HepG2 (cell line): ENCODE results near the gene C9orf43. TPM values are rescaled to one million over a fixed set of nuclear protein-coding genes. Genes with fewer than 3 reads are reported as not detected.

Source experiments
- FOSL2 ChIP-seq: sonication (generic); formaldehyde crosslinking; IDR thresholded peaks from 2 replicates; pipeline ENCODE4 v1.4.0; 2020; ENCODE audit warnings: missing genetic modification reagents
- HIVEP1 ChIP-seq: sonication (generic); formaldehyde crosslinking; IDR thresholded peaks from 2 replicates; pipeline ENCODE4 v1.4.0; 2020; ENCODE audit warnings: mild to moderate bottlenecking, missing genetic modification reagents
- HOXD1 ChIP-seq: sonication (generic); formaldehyde crosslinking; IDR thresholded peaks from 2 replicates; pipeline ENCODE4 v1.5.0; 2020; ENCODE audit warnings: missing genetic modification reagents
- MBNL3 ChIP-seq: fragments of 250-450 bp; sonication (Bioruptor Pico); conservative IDR thresholded peaks from 2 replicates; pipeline ENCODE4 v1.8.0; 2022; ENCODE audit warnings: mild to moderate bottlenecking, inconsistent platforms
- SOX5 ChIP-seq: IDR thresholded peaks from 2 replicates; pipeline ENCODE4 v1.6.1; 2016; ENCODE audit warnings: borderline replicate concordance
- SP2 ChIP-seq: sonication (generic); formaldehyde crosslinking; IDR thresholded peaks from 2 replicates; pipeline ENCODE4 v1.5.1; 2020; ENCODE audit warnings: mild to moderate bottlenecking, missing genetic modification reagents
- TBL1XR1 ChIP-seq: fragments of 150-350 bp; IDR thresholded peaks from 2 replicates; pipeline ENCODE4 v1.6.1; 2014; ENCODE audit warnings: borderline replicate concordance, low read length; ENCODE audit not compliant: partially characterized antibody
- ZBTB42 ChIP-seq: sonication (generic); formaldehyde crosslinking; IDR thresholded peaks from 2 replicates; pipeline ENCODE4 v1.5.0; 2020; ENCODE audit warnings: mild to moderate bottlenecking, missing genetic modification reagents
- ZMYM2 ChIP-seq: sonication (generic); formaldehyde crosslinking; IDR thresholded peaks from 2 replicates; pipeline ENCODE4 v1.8.0; 2022; ENCODE audit warnings: mild to moderate bottlenecking, missing genetic modification reagents
- ZNF224 ChIP-seq: sonication (generic); formaldehyde crosslinking; IDR thresholded peaks from 2 replicates; pipeline ENCODE4 v1.5.0; 2020; ENCODE audit warnings: mild to moderate bottlenecking, missing genetic modification reagents
- ZNF556 ChIP-seq: sonication (generic); formaldehyde crosslinking; IDR thresholded peaks from 2 replicates; pipeline ENCODE4 v1.4.0; 2020; ENCODE audit warnings: mild to moderate bottlenecking, missing genetic modification reagents, borderline replicate concordance
- ZNF569 ChIP-seq: sonication (generic); formaldehyde crosslinking; IDR thresholded peaks from 2 replicates; pipeline ENCODE4 v1.5.0; 2020; ENCODE audit warnings: mild to moderate bottlenecking, missing genetic modification reagents, moderate library complexity, borderline replicate concordance
- polyA plus RNA-seq, 8 experiments: library from polyadenylated mRNA; depleted of rRNA in 3 of 8; stranded (reverse) in 7 of 8; unstranded in 1 of 8; fragments of >200 nt; fragmentation: Illumina TruSeq in 4 of 8; extraction: Trizol in 4 of 8; gene quantifications; 2 replicates each; pipeline versions ENCODE4 v1.2.1 to v1.2.3, GENCODE V29; 2011 to 2016; ENCODE audit warnings: low read depth in 4 of 8, missing spikeins in 1 of 8, mixed read lengths in 1 of 8; ENCODE audit not compliant: insufficient read depth in 1 of 8
- total RNA-seq, 5 experiments: library from RNA; depleted of rRNA; stranded (reverse); fragments of >200 nt; fragmentation: Illumina TruSeq; extraction: Trizol; gene quantifications; 2 replicates each; pipeline ENCODE4 v1.2.3, GENCODE V29; 2016; ENCODE audit warnings: low read depth in 1 of 5
- TF ChIP-seq, protein P1 (sequence below): IDR thresholded peaks from 2 replicates; pipeline ENCODE4 v1.6.1; 2012; ENCODE audit warnings: low read depth, low read length, improper control_type of control experiment
- TF ChIP-seq, protein P2 (sequence below): sonication (generic); formaldehyde crosslinking; IDR thresholded peaks from 2 replicates; pipeline ENCODE4 v1.4.0; 2020; ENCODE audit warnings: mild to moderate bottlenecking, missing genetic modification reagents
- TF ChIP-seq, protein P3 (sequence below): sonication (generic); formaldehyde crosslinking; IDR thresholded peaks from 2 replicates; pipeline ENCODE4 v1.5.0; 2020; ENCODE audit warnings: mild to moderate bottlenecking, missing genetic modification reagents
- TF ChIP-seq, protein P4 (sequence below): sonication (generic); formaldehyde crosslinking; IDR thresholded peaks from 2 replicates; pipeline ENCODE4 v1.8.0; 2022; ENCODE audit warnings: mild to moderate bottlenecking, missing genetic modification reagents; ENCODE audit not compliant: insufficient replicate concordance
- TF ChIP-seq, protein P5 (sequence below): sonication (generic); formaldehyde crosslinking; IDR thresholded peaks from 2 replicates; pipeline ENCODE4 v1.8.0; 2022; ENCODE audit warnings: missing genetic modification reagents, mild to moderate bottlenecking, borderline replicate concordance

C9orf43 gene
- total and polyA plus RNA-seq, 2 of the 13 experiments (the other 11 are each of a cell fraction or from before 2014, with no cell fraction given), result 0.24 to 0.31 TPM

DNA sequence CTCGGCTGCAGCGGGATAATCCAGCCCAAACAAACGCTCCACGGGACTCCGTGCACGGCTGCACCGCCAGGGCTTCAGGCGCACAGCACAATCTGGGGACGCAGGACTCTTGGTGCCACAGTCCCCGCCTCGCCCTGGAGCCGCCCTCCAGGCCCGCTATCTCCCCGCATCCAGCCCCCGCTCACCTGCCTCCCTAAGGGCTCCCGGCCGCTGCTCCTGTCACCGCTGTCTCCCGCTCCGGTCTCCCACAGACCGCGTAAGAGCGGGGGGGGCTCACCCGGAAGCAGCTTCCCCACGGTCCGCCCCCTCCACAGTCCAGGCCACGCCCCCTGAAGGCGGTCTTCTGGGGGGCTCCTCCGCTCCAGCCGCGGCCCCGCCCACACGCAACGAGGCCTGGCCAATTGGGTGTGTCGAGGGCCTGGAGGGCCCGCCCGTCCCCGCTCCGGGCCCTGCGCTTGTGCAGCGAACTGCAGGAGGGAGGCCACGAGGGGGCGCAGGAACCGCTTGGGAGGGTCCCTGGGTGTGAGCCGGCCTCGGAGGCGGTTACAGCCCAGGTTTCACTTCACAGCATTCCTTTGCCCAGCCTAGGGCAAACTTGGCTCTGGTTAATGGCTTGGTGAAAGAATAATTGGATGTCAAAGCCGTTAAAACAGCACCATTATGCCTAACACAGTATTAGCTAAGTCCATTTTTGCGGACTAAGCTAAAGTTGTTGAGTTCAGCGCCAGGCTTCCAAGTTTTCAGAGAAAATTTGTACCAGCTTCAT lies 9.3 kb upstream of the C9orf43 start, which contains the start of gene ALAD (continued):
- TF ChIP-seq, protein P1, sequence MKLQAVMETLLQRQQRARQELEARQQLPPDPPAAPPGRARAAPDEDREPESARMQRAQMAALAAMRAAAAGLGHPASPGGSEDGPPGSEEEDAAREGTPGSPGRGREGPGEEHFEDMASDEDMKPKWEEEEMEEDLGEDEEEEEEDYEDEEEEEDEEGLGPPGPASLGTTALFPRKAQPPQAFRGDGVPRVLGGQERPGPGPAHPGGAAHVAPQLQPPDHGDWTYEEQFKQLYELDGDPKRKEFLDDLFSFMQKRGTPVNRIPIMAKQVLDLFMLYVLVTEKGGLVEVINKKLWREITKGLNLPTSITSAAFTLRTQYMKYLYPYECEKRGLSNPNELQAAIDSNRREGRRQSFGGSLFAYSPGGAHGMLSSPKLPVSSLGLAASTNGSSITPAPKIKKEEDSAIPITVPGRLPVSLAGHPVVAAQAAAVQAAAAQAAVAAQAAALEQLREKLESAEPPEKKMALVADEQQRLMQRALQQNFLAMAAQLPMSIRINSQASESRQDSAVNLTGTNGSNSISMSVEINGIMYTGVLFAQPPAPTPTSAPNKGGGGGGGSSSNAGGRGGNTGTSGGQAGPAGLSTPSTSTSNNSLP, result 0 out of 2 replicates have a peak, but pooled peaks have one; percentile 20
- peak; percentile 74; the same call in 1 of the 2 replicates for TF ChIP-seq ZMYM2 (CRISPR knock-in tag)
- TF ChIP-seq SOX5 (CRISPR knock-in tag), result peak; percentile 60; the same call in 1 of the 2 replicates
- TF ChIP-seq, protein P2, sequence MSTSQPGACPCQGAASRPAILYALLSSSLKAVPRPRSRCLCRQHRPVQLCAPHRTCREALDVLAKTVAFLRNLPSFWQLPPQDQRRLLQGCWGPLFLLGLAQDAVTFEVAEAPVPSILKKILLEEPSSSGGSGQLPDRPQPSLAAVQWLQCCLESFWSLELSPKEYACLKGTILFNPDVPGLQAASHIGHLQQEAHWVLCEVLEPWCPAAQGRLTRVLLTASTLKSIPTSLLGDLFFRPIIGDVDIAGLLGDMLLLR (CRISPR knock-in tag), result peak; percentile 78
- 0 out of 2 replicates have a peak, but pooled peaks have one; percentile 60 for TF ChIP-seq ZNF569 (CRISPR knock-in tag)
- TF ChIP-seq TBL1XR1, result peak; percentile 20
- 0 out of 2 replicates have a peak, but pooled peaks have one; percentile 31 for TF ChIP-seq HOXD1 (CRISPR knock-in tag)
- TF ChIP-seq HIVEP1 (CRISPR knock-in tag), result peak; percentile 78; the same call in 1 of the 2 replicates
- TF ChIP-seq, protein P3, sequence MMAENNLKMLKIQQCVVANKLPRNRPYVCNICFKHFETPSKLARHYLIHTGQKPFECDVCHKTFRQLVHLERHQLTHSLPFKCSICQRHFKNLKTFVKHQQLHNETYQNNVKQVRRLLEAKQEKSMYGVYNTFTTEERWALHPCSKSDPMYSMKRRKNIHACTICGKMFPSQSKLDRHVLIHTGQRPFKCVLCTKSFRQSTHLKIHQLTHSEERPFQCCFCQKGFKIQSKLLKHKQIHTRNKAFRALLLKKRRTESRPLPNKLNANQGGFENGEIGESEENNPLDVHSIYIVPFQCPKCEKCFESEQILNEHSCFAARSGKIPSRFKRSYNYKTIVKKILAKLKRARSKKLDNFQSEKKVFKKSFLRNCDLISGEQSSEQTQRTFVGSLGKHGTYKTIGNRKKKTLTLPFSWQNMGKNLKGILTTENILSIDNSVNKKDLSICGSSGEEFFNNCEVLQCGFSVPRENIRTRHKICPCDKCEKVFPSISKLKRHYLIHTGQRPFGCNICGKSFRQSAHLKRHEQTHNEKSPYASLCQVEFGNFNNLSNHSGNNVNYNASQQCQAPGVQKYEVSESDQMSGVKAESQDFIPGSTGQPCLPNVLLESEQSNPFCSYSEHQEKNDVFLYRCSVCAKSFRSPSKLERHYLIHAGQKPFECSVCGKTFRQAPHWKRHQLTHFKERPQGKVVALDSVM (CRISPR knock-in tag), result no peak
- TF ChIP-seq SP2, result peak; percentile 79
- TF ChIP-seq, protein P4, sequence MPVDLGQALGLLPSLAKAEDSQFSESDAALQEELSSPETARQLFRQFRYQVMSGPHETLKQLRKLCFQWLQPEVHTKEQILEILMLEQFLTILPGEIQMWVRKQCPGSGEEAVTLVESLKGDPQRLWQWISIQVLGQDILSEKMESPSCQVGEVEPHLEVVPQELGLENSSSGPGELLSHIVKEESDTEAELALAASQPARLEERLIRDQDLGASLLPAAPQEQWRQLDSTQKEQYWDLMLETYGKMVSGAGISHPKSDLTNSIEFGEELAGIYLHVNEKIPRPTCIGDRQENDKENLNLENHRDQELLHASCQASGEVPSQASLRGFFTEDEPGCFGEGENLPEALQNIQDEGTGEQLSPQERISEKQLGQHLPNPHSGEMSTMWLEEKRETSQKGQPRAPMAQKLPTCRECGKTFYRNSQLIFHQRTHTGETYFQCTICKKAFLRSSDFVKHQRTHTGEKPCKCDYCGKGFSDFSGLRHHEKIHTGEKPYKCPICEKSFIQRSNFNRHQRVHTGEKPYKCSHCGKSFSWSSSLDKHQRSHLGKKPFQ, result peak; percentile 83
- peak; percentile 83 for TF ChIP-seq ZBTB42 (CRISPR knock-in tag)
- peak; percentile 75; the same call in 1 of the 2 replicates for TF ChIP-seq ZNF556 (CRISPR knock-in tag)
- 0 out of 2 replicates have a peak, but pooled peaks have one; percentile 13 for TF ChIP-seq FOSL2 (CRISPR knock-in tag)
- TF ChIP-seq ZNF224, result no peak
- TF ChIP-seq, protein P5, sequence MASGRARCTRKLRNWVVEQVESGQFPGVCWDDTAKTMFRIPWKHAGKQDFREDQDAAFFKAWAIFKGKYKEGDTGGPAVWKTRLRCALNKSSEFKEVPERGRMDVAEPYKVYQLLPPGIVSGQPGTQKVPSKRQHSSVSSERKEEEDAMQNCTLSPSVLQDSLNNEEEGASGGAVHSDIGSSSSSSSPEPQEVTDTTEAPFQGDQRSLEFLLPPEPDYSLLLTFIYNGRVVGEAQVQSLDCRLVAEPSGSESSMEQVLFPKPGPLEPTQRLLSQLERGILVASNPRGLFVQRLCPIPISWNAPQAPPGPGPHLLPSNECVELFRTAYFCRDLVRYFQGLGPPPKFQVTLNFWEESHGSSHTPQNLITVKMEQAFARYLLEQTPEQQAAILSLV (CRISPR knock-in tag), result peak; percentile 77; the same call in 1 of the 2 replicates
- TF ChIP-seq MBNL3 (CRISPR knock-in tag), result no peak
